ENCODE results near the gene BICRA. TPM values are rescaled to one million over a fixed set of nuclear protein-coding genes. Genes with fewer than 3 reads are reported as not detected.

Gene BICRA
- polyA plus RNA-seq, 1 donor (not counting 4 experiments of a cell fraction or from before 2014, with no cell fraction given): 0.42 TPM

DNA sequence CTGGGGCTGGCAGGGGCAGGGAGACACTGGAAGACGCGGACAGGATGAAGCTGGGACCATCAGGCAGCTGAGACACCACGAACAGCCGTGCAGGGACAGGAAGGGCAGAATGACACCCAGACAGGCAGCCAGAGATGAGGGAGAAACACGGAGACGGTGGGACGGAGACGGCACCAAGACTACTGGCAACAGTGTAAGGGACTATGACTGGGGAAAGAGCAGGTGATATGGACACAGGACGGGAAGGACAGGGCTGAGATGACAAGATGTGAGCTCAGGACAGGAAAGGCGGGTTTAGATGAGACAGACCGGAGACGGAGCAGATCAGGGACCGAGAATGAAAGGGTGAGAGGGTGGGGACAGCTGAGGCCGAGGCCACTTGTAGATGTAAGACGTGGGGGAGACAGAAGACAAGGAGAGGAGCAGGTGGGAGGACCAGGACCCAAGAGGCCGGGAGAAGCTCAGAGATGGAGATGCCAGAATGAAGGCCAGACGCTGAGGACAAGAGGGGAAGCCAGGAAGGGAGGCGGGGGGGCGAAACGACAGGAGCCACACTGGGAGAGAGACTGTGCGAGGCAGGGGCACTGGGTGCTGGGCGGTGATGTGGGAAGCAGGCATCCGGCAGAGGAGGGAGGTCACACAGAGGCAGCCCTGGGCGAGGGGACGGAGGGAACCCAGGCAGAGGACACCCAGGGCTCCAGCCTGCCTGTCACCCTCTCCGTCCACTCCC, 86.8 kb downstream of the BICRA start:
- no peak overlapping the region for H2AFZ ChIP-seq (ENCODE audit: control insufficient read depth, low read length)
- no peak overlapping the region for H3K9ac ChIP-seq (ENCODE audit: control insufficient read depth, extremely low read depth, insufficient read depth, low read length)

DNA sequence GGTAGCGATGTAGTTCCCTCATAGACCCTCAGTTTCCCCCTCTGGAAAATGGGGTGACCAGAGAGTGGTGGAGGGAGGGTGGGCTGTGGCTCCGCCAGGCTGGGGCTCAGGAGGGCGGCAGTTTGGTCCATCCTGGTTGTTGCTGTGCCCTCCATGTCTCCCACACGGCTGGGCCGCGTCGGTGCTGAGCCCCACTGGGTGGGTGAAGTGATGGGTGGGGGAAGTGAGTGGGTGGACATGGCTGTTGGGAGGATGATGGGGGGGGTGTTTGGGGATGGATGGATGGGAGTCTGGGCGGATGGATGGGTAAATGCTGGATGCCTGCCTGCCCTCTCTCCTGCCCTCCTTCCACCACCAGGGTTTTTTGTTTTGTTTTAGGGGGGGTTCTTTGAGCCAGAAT, 87.7 kb downstream of the BICRA start:
- H3K4me2 ChIP-seq (ENCODE audit: control insufficient read depth, extremely low read depth, insufficient read depth, low read depth, low read length): no peak overlapping the region
- dilution Hi-C loops (cut with MboI; ENCODE audit: extremely low pct_ligation_motif_present, low sequenced_read_pairs): no loop called here
- peaks cover 2% of the 10 kb centered on the region for H3K4me1 ChIP-seq (ENCODE audit: control insufficient read depth, extremely low read depth, insufficient read depth, low read length)
- no peak overlapping the region for H2AFZ ChIP-seq (ENCODE audit: control insufficient read depth, low read length)
- H3K9me3 ChIP-seq (ENCODE audit: control insufficient read depth, low read depth, low read length): no peaks in the 10 kb centered on the region
- no peak overlapping the region for H3K4me3 ChIP-seq (ENCODE audit: control insufficient read depth in 2 of 3, extremely low read depth in 1 of 3, insufficient read depth in 2 of 3, low read depth in 1 of 3, low read length in 3 of 3)
- H3K9me1 ChIP-seq (ENCODE audit: control insufficient read depth, extremely low read depth, insufficient read depth, low read length): no peaks in the 10 kb centered on the region
- FAIRE-seq (no peak), DNase-seq (ENCODE audit: low read depth, low spot score) (no peak)
- H3K27ac ChIP-seq (ENCODE audit: control insufficient read depth, insufficient read depth, low read length): no peak overlapping the region
- no peak overlapping the region for H3K9ac ChIP-seq (ENCODE audit: control insufficient read depth, extremely low read depth, insufficient read depth, low read length)
- H3K79me2 ChIP-seq (ENCODE audit: control insufficient read depth, insufficient read depth, low read length): no peaks in the 10 kb centered on the region
- H3K36me3 ChIP-seq (ENCODE audit: control insufficient read depth in 2 of 2, extremely low read depth in 1 of 2, insufficient read depth in 2 of 2, low read length in 2 of 2): peaks cover 10 to 21% of the 10 kb centered on the region in 2 experiments
- H4K20me1 ChIP-seq (ENCODE audit: control insufficient read depth, extremely low read depth, insufficient read depth, low read length): no peaks in the 10 kb centered on the region
- no peaks in the 10 kb centered on the region for H3K27me3 ChIP-seq (ENCODE audit: control insufficient read depth, extremely low read depth, insufficient read depth, low read length)
- TF ChIP-seq, protein P1, sequence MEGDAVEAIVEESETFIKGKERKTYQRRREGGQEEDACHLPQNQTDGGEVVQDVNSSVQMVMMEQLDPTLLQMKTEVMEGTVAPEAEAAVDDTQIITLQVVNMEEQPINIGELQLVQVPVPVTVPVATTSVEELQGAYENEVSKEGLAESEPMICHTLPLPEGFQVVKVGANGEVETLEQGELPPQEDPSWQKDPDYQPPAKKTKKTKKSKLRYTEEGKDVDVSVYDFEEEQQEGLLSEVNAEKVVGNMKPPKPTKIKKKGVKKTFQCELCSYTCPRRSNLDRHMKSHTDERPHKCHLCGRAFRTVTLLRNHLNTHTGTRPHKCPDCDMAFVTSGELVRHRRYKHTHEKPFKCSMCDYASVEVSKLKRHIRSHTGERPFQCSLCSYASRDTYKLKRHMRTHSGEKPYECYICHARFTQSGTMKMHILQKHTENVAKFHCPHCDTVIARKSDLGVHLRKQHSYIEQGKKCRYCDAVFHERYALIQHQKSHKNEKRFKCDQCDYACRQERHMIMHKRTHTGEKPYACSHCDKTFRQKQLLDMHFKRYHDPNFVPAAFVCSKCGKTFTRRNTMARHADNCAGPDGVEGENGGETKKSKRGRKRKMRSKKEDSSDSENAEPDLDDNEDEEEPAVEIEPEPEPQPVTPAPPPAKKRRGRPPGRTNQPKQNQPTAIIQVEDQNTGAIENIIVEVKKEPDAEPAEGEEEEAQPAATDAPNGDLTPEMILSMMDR (optimal IDR thresholded peaks at IDR 0.05 in 1 of 3, IDR thresholded peaks at IDR 0.05 in 1 of 3, conservative IDR thresholded peaks at IDR 0.05 in 1 of 3; ENCODE audit: extremely low read depth in 1 of 3, insufficient read depth in 2 of 3, low read length in 3 of 3): no peak
- no peak for TF ChIP-seq EZH2 (IDR thresholded peaks at IDR 0.05; ENCODE audit: low read length)

More for the DNA sequence above, 86.8 kb downstream of the BICRA start:
- FAIRE-seq (no peak), DNase-seq (ENCODE audit: low read depth, low spot score) (no peak)
- no peak overlapping the region for H3K4me2 ChIP-seq (ENCODE audit: control insufficient read depth, extremely low read depth, insufficient read depth, low read depth, low read length)
- H4K20me1 ChIP-seq (ENCODE audit: control insufficient read depth, extremely low read depth, insufficient read depth, low read length): no peaks in the 10 kb centered on the region
- no peaks in the 10 kb centered on the region for H3K9me3 ChIP-seq (ENCODE audit: control insufficient read depth, low read depth, low read length)
- peaks cover 2% of the 10 kb centered on the region for H3K4me1 ChIP-seq (ENCODE audit: control insufficient read depth, extremely low read depth, insufficient read depth, low read length)
- H3K79me2 ChIP-seq (ENCODE audit: control insufficient read depth, insufficient read depth, low read length): no peaks in the 10 kb centered on the region
- H3K4me3 ChIP-seq (ENCODE audit: control insufficient read depth in 2 of 3, extremely low read depth in 1 of 3, insufficient read depth in 2 of 3, low read depth in 1 of 3, low read length in 3 of 3): no peak overlapping the region
- no peak overlapping the region for H3K27ac ChIP-seq (ENCODE audit: control insufficient read depth, insufficient read depth, low read length)
- H3K36me3 ChIP-seq (ENCODE audit: control insufficient read depth in 2 of 2, extremely low read depth in 1 of 2, insufficient read depth in 2 of 2, low read length in 2 of 2): peaks cover 6 to 21% of the 10 kb centered on the region in 2 experiments
- H3K27me3 ChIP-seq (ENCODE audit: control insufficient read depth, extremely low read depth, insufficient read depth, low read length): no peaks in the 10 kb centered on the region
- dilution Hi-C loops (cut with MboI; ENCODE audit: extremely low pct_ligation_motif_present, low sequenced_read_pairs): no loop called here
- TF ChIP-seq, protein P1 (optimal IDR thresholded peaks at IDR 0.05 in 1 of 3, IDR thresholded peaks at IDR 0.05 in 1 of 3, conservative IDR thresholded peaks at IDR 0.05 in 1 of 3; ENCODE audit: extremely low read depth in 1 of 3, insufficient read depth in 2 of 3, low read length in 3 of 3): no peak
- TF ChIP-seq EZH2 (IDR thresholded peaks at IDR 0.05; ENCODE audit: low read length): no peak
- H3K9me1 ChIP-seq (ENCODE audit: control insufficient read depth, extremely low read depth, insufficient read depth, low read length): no peaks in the 10 kb centered on the region

Measured in keratinocyte (primary cell).